OCI-LY1 (cell line): ENCODE results near the gene MAP3K10.
"Not testable (repeated sequence)": the region's sequence is repeated elsewhere in the genome, so short reads cannot be mapped to it uniquely, and the experiment has no call there.

Experiments used
- H2AFZ ChIP-seq: fragments of 200-600 bp; sonication (generic), shearing (Covaris generic); 2 replicates; pipeline ENCODE4 v1.6.0; 2014; ENCODE audit warnings: antibody characterized with exemption, mild to moderate bottlenecking, low read length
- H3F3A ChIP-seq: fragments of 200-600 bp; sonication (generic), shearing (Covaris generic); 2 replicates; pipeline ENCODE4 v1.6.0; 2014; ENCODE audit warnings: mild to moderate bottlenecking, antibody characterized with exemption, low read length, moderate library complexity; ENCODE audit not compliant: insufficient read depth
- H3K27ac ChIP-seq: fragments of 200-600 bp; sonication (generic); 2 replicates; pipeline ENCODE4 v1.5.1; 2014; ENCODE audit warnings: low read length, mixed run types, mild to moderate bottlenecking, low read depth; ENCODE audit not compliant: poor library complexity, severe bottlenecking
- H3K27me3 ChIP-seq: fragments of 200-600 bp; sonication (generic); 2 replicates; pipeline ENCODE4 v1.6.0; 2014; ENCODE audit warnings: antibody characterized with exemption, mild to moderate bottlenecking, low read length, moderate library complexity; ENCODE audit not compliant: insufficient read depth
- H3K36me3 ChIP-seq: fragments of 200-600 bp; sonication (generic); 2 replicates; pipeline ENCODE4 v1.6.1; 2014; ENCODE audit warnings: mild to moderate bottlenecking, antibody characterized with exemption, low read length, moderate library complexity, mixed read lengths; ENCODE audit not compliant: insufficient read depth
- H3K4me1 ChIP-seq: fragments of 200-600 bp; sonication (generic); 2 replicates; pipeline ENCODE4 v1.5.1; 2014; ENCODE audit warnings: mild to moderate bottlenecking, low read length, moderate library complexity; ENCODE audit not compliant: insufficient read depth, severe bottlenecking
- H3K4me2 ChIP-seq: fragments of 200-600 bp; sonication (generic), shearing (Covaris generic); 2 replicates; pipeline ENCODE4 v1.6.1; 2014; ENCODE audit warnings: low read length
- H3K4me3 ChIP-seq: fragments of 200-600 bp; sonication (generic); 2 replicates; pipeline ENCODE4 v1.5.1; 2014; ENCODE audit warnings: low read length, low read depth, mild to moderate bottlenecking, mixed read lengths; ENCODE audit not compliant: poor library complexity, severe bottlenecking
- H3K79me2 ChIP-seq: fragments of 200-600 bp; shearing (Covaris generic); 2 replicates; pipeline ENCODE4 v1.6.1; 2016; ENCODE audit warnings: mixed run types, low read length, mixed read lengths; ENCODE audit not compliant: insufficient read depth
- H3K9ac ChIP-seq: fragments of 200-600 bp; sonication (generic), shearing (Covaris generic); 2 replicates; pipeline ENCODE4 v1.6.1; 2014; ENCODE audit warnings: mild to moderate bottlenecking, low read length, mixed read lengths
- H3K9me2 ChIP-seq: fragments of 200-600 bp; sonication (generic), shearing (Covaris generic); 2 replicates; pipeline ENCODE4 v1.6.1; 2014; ENCODE audit warnings: low read depth, mild to moderate bottlenecking, low read length, mixed read lengths
- H3K9me3 ChIP-seq: fragments of 200-600 bp; shearing (Covaris generic); 2 replicates; pipeline ENCODE4 v1.6.1; 2014; ENCODE audit warnings: low read length, mixed read lengths
- H4K20me1 ChIP-seq: fragments of 200-600 bp; sonication (generic), shearing (Covaris generic); 2 replicates; pipeline ENCODE4 v1.6.0; 2016; ENCODE audit warnings: mild to moderate bottlenecking, low read length; ENCODE audit not compliant: insufficient read depth
- EZH2 ChIP-seq: fragments of 200-600 bp; sonication (generic), shearing (Covaris generic); IDR thresholded peaks from 2 replicates; pipeline ENCODE4 v1.8.0; 2017; ENCODE audit warnings: borderline replicate concordance, mixed run types, mild to moderate bottlenecking, antibody characterized with exemption, low read length, moderate library complexity, mixed read lengths
- TF ChIP-seq, protein P1 (sequence below): fragments of 200-600 bp; sonication (generic), shearing (Covaris generic); IDR thresholded peaks from 2 replicates; pipeline ENCODE4 v1.5.1; 2017; ENCODE audit warnings: mild to moderate bottlenecking, antibody characterized with exemption, low read length, moderate library complexity, mixed read lengths

MAP3K10 gene

DNA sequence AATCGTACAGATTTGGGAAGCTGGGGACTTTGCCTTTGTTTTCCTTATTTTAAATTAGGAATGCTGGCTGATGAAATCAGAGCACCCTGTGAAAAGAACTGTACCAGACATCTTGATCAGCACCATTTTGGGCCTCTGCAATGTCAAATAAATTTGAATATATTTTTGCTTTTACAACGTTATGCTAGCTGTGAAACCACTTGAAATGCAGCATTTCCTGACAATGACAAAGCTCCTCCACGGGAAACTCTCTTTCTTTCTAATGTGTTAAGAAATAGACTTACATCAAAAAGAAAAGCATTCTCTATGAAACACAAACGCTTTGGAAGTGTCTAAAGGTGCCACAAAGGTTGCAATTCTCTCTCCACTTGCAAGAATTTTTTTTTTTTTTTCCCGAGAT is 47.1 kb upstream of the MAP3K10 start:
- H3K27ac ChIP-seq: no peak overlapping the region

GRCh38 chr19:40144947-40145748 is 46.1 kb upstream of the MAP3K10 start:
- Histone ChIP-seq H2AFZ (no peak overlapping the region), H3F3A (no peaks in the 10 kb centered on the region), H3K36me3 (no peaks in the 10 kb centered on the region), H3K9ac (no peak overlapping the region), H3K27me3 (no peaks in the 10 kb centered on the region), H3K9me2 (no peaks in the 10 kb centered on the region), H3K4me2 (no peak overlapping the region), H4K20me1 (no peaks in the 10 kb centered on the region), H3K4me1 (no peaks in the 10 kb centered on the region), H3K9me3 (0 out of 2 replicates have a peak, but pooled peaks cover 2% of the 10 kb centered on the region), H3K79me2 (no peaks in the 10 kb centered on the region), H3K27ac (no peak overlapping the region), H3K4me3 (no peak overlapping the region)
- TF ChIP-seq EZH2: no peak
- TF ChIP-seq, protein P1, sequence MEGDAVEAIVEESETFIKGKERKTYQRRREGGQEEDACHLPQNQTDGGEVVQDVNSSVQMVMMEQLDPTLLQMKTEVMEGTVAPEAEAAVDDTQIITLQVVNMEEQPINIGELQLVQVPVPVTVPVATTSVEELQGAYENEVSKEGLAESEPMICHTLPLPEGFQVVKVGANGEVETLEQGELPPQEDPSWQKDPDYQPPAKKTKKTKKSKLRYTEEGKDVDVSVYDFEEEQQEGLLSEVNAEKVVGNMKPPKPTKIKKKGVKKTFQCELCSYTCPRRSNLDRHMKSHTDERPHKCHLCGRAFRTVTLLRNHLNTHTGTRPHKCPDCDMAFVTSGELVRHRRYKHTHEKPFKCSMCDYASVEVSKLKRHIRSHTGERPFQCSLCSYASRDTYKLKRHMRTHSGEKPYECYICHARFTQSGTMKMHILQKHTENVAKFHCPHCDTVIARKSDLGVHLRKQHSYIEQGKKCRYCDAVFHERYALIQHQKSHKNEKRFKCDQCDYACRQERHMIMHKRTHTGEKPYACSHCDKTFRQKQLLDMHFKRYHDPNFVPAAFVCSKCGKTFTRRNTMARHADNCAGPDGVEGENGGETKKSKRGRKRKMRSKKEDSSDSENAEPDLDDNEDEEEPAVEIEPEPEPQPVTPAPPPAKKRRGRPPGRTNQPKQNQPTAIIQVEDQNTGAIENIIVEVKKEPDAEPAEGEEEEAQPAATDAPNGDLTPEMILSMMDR: no peak

More for the DNA sequence above, 47.1 kb upstream of the MAP3K10 start:
- Histone ChIP-seq H3K9me2 (no peaks in the 10 kb centered on the region), H3K9ac (no peak overlapping the region), H3K79me2 (no peaks in the 10 kb centered on the region), H3F3A (no peaks in the 10 kb centered on the region), H4K20me1 (no peaks in the 10 kb centered on the region), H3K4me1 (no peaks in the 10 kb centered on the region), H3K27me3 (no peaks in the 10 kb centered on the region), H3K4me2 (no peak overlapping the region), H3K36me3 (no peaks in the 10 kb centered on the region), H3K9me3 (no peaks in the 10 kb centered on the region), H3K4me3 (no peak overlapping the region), H2AFZ (no peak overlapping the region)
- TF ChIP-seq EZH2: no peak
- TF ChIP-seq, protein P1: no peak

DNA sequence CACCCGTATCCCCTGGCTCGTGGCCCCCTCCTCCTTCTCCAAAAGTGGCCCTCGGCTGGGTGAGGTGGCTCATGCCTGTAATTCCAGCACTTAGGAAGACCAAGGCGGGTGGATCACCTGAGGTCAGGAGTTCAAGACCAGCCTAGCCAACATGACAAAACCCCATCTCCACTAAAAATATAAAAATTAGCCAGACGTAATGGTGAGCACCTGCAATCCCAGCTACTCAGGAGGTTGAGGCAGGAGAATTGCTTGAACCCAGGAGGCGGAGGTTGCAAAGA is 45.5 kb upstream of the MAP3K10 start:
- not testable (repeated sequence) for H3K4me3 ChIP-seq, H2AFZ ChIP-seq, H3K9me2 ChIP-seq, H3K9ac ChIP-seq, H3K27me3 ChIP-seq, H4K20me1 ChIP-seq, H3K4me1 ChIP-seq, H3K27ac ChIP-seq, H3K36me3 ChIP-seq, H3K4me2 ChIP-seq, H3K79me2 ChIP-seq, H3K9me3 ChIP-seq, H3F3A ChIP-seq

DNA sequence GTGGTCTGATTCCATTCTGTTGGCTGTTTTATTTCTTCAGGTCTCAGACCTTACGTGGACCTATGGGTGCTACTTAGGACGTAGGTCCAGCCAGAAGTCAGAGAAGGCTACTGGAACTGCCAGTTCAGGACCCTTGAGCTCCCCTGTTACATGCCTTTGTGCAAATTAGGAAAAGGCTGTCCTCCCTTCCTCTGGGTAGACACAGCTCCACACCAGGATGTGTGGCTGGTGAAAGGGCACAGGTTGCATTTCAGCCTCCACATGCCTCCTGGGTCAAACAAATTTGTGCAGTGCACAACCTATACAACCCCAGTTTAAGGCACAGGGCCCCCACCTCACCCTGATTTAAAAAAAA is 43.9 kb upstream of the MAP3K10 start:
- Histone ChIP-seq H3K4me1 (no peaks in the 10 kb centered on the region), H3K9me3 (0 out of 2 replicates have a peak, but pooled peaks cover 2% of the 10 kb centered on the region), H3K4me2 (no peak overlapping the region), H4K20me1 (no peaks in the 10 kb centered on the region), H3K79me2 (no peaks in the 10 kb centered on the region), H3K9ac (no peak overlapping the region), H3K4me3 (no peak overlapping the region), H3K27me3 (no peaks in the 10 kb centered on the region), H3K27ac (no peak overlapping the region), H3F3A (no peaks in the 10 kb centered on the region), H3K9me2 (no peaks in the 10 kb centered on the region), H3K36me3 (no peaks in the 10 kb centered on the region), H2AFZ (no peak overlapping the region)
- TF ChIP-seq, protein P1: no peak
- no peak for TF ChIP-seq EZH2
